Mesenchymal stem cell (in vitro differentiated cells and primary cell): Measurements from ENCODE around the gene TM2D3.

Experiments used
- DNase-seq: peaks from one replicate; pipeline ENCODE4 v3.0.0-alpha.2; 2013
- H2AFZ ChIP-seq: one replicate; pipeline ENCODE4 v1.6.1; 2013; ENCODE audit warnings: low read depth, mild to moderate bottlenecking, control low read depth, inconsistent platforms, low read length, moderate library complexity
- H2AK5ac ChIP-seq: 2 replicates; pipeline ENCODE4 v1.6.1; 2013; ENCODE audit warnings: low read length, moderate library complexity, mild to moderate bottlenecking, inconsistent platforms; ENCODE audit not compliant: severe bottlenecking
- H2BK120ac ChIP-seq: one replicate; pipeline ENCODE4 v1.6.1; 2013; ENCODE audit warnings: low read depth, mild to moderate bottlenecking, inconsistent platforms, low read length, moderate library complexity
- H2BK12ac ChIP-seq, 2 experiments: one replicate each; pipeline ENCODE4 v1.6.1; 2013; ENCODE audit warnings: inconsistent platforms in 2 of 2, low read length in 2 of 2, mild to moderate bottlenecking in 2 of 2, moderate library complexity in 2 of 2, control low read depth in 1 of 2
- H2BK15ac ChIP-seq: one replicate; pipeline ENCODE4 v1.6.1; 2013; ENCODE audit warnings: mild to moderate bottlenecking, low read depth, inconsistent platforms; ENCODE audit not compliant: poor library complexity, severe bottlenecking
- H2BK5ac ChIP-seq: 2 replicates; pipeline ENCODE4 v1.6.1; 2013; ENCODE audit warnings: low read depth, mild to moderate bottlenecking, low read length, control low read depth, inconsistent platforms; ENCODE audit not compliant: poor library complexity, severe bottlenecking
- H3K14ac ChIP-seq, 2 experiments: one replicate each; pipeline ENCODE4 v1.6.1; 2013; ENCODE audit warnings: inconsistent platforms in 2 of 2, low read length in 2 of 2, control low read depth in 1 of 2, mild to moderate bottlenecking in 1 of 2, moderate library complexity in 1 of 2
- H3K18ac ChIP-seq, 2 experiments: one replicate each; pipeline ENCODE4 v1.6.1; 2013; ENCODE audit warnings: inconsistent platforms in 2 of 2, low read length in 2 of 2, control low read depth in 1 of 2, low read depth in 1 of 2, mild to moderate bottlenecking in 1 of 2
- H3K23ac ChIP-seq, 2 experiments: one replicate each; pipeline ENCODE4 v1.6.1; 2013; ENCODE audit warnings: inconsistent platforms in 2 of 2, low read length in 2 of 2, mild to moderate bottlenecking in 2 of 2, moderate library complexity in 2 of 2, control low read depth in 1 of 2
- H3K27ac ChIP-seq: 2 replicates; pipeline ENCODE4 v1.5.1; 2013; ENCODE audit warnings: mild to moderate bottlenecking, moderate library complexity, low read length, control low read depth, inconsistent platforms; ENCODE audit not compliant: poor library complexity, severe bottlenecking
- H3K27me3 ChIP-seq, 2 experiments: 2 replicates each; pipeline versions ENCODE4 v1.6.1 to v1.7.0; 2013; ENCODE audit warnings: low read length in 2 of 2, mild to moderate bottlenecking in 2 of 2, moderate library complexity in 2 of 2, control low read depth in 1 of 2, inconsistent platforms in 1 of 2; ENCODE audit not compliant: control insufficient read depth in 1 of 2, insufficient read depth in 1 of 2
- H3K36me3 ChIP-seq, 2 experiments: 2 replicates each; pipeline versions ENCODE4 v1.6.1 to v1.7.0; 2013; ENCODE audit warnings: low read length in 2 of 2, control low read depth in 1 of 2, inconsistent platforms in 1 of 2, low read depth in 1 of 2, mild to moderate bottlenecking in 1 of 2; ENCODE audit not compliant: insufficient read depth in 2 of 2, control insufficient read depth in 1 of 2
- H3K4ac ChIP-seq, 2 experiments: one replicate each; pipeline ENCODE4 v1.6.1; 2013; ENCODE audit warnings: inconsistent platforms in 2 of 2, low read length in 2 of 2, mild to moderate bottlenecking in 2 of 2, moderate library complexity in 2 of 2, control low read depth in 1 of 2, low read depth in 1 of 2
- H3K4me1 ChIP-seq: 2 replicates; pipeline ENCODE4 v1.6.1; 2013; ENCODE audit warnings: low read depth, low read length, control low read depth; ENCODE audit not compliant: control insufficient read depth, insufficient read depth
- H3K4me2 ChIP-seq: 2 replicates; pipeline ENCODE4 v1.6.1; 2013; ENCODE audit warnings: low read length, mild to moderate bottlenecking, inconsistent platforms; ENCODE audit not compliant: poor library complexity, severe bottlenecking
- H3K4me3 ChIP-seq, 2 experiments: 2 replicates each; pipeline versions ENCODE4 v1.5.1 to v1.7.0; 2013; ENCODE audit warnings: low read length in 2 of 2, mild to moderate bottlenecking in 2 of 2, control low read depth in 1 of 2, low read depth in 1 of 2; ENCODE audit not compliant: insufficient read depth in 1 of 2
- H3K79me1 ChIP-seq: replicated peaks from 2 replicates; pipeline ENCODE4 v1.6.1; 2013; ENCODE audit warnings: mild to moderate bottlenecking, control low read depth, low read length, inconsistent platforms; ENCODE audit not compliant: poor library complexity, severe bottlenecking
- H3K9ac ChIP-seq: 2 replicates; pipeline ENCODE4 v1.7.0; 2013; ENCODE audit warnings: mild to moderate bottlenecking, low read length, moderate library complexity
- H3K9me3 ChIP-seq: 2 replicates; pipeline ENCODE4 v1.7.0; 2013; ENCODE audit warnings: mild to moderate bottlenecking, low read length; ENCODE audit not compliant: control insufficient read depth
- H4K8ac ChIP-seq: one replicate; pipeline ENCODE4 v1.6.1; 2013; ENCODE audit warnings: inconsistent platforms, mild to moderate bottlenecking, low read length, moderate library complexity
- H4K91ac ChIP-seq: one replicate; pipeline ENCODE4 v1.6.1; 2013; ENCODE audit warnings: mild to moderate bottlenecking, low read length, inconsistent platforms
- WGBS: methylation state at CpG from one replicate; pipeline ENCODE4 v1.1.7; 2013; ENCODE audit warnings: mixed read lengths; 5-methylcytosine and 5-hydroxymethylcytosine counted together

TM2D3 gene

DNA sequence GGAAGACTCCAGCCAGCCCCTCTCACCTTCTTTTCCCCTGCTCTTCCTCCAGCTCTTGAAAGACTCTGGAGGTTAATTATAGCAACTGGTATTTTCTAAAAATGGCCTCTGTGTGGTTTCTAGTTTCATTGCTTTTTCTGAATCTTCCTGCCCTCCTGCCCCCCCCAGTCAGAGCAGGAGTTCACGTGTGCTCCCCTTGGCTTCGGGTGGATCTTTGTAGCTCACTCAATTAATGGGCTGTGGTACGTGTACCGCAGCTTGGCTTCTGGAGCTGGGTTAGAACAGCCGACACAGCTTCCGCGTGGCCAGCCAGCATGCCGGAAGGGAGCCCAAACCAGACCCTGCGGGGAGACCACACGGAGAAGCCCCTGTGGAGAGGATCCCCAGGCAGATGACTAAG, 31.5 kb downstream of the TM2D3 start:
- Histone ChIP-seq H3K9me3 (no peaks in the 10 kb centered on the region), H2BK120ac (no peak overlapping the region), H4K91ac (no peak overlapping the region), H3K9ac (no peak overlapping the region), H3K4me1 (peaks cover 9% of the 10 kb centered on the region), H2BK12ac (no peak overlapping the region), H3K14ac (no peak overlapping the region), H2AFZ (no peak overlapping the region), H2AK5ac (no peak overlapping the region), H2BK15ac (no peak overlapping the region), H3K18ac (no peak overlapping the region), H3K4me2 (peak overlapping the region; percentile 10), H3K79me1 (peaks cover 5% of the 10 kb centered on the region), H3K27me3 (peaks cover 0 to 3% of the 10 kb centered on the region in 2 experiments), H3K23ac (no peak overlapping the region), H4K8ac (no peak overlapping the region), H3K4me3 (no peak overlapping the region), H2BK5ac (no peak overlapping the region), H3K36me3 (peaks cover 0 to 16% of the 10 kb centered on the region in 2 experiments), H3K4ac (no peak overlapping the region), H3K27ac (no peak overlapping the region)
- no peak for DNase-seq
- WGBS = 89% methylated on average over 10 of the region's 10 CpGs

DNA sequence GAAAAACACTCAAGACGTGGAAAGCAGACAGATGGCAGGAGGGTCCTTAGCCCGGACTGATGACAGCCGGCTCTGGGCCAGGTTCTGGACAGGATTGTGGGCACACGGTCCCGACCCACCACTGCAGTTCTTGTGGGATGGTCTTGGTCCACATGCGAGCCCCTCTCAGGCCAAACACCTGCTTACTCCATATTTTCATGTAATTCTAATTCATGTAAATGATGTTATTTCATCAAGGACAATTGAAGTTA, 32.6 kb downstream of the TM2D3 start:
- H3K23ac ChIP-seq = no peak overlapping the region
- H3K4me3 ChIP-seq = no peak overlapping the region
- no peak overlapping the region for H3K18ac ChIP-seq
- no peak overlapping the region for H2BK12ac ChIP-seq
- H2BK15ac ChIP-seq = no peak overlapping the region
- peaks cover 0 to 14% of the 10 kb centered on the region in 2 experiments for H3K36me3 ChIP-seq
- no peak overlapping the region for H4K8ac ChIP-seq
- H3K79me1 ChIP-seq = no peaks in the 10 kb centered on the region
- no peaks in the 10 kb centered on the region for H3K9me3 ChIP-seq
- H3K27ac ChIP-seq = no peak overlapping the region
- H3K4me2 ChIP-seq = no peak overlapping the region
- H3K27me3 ChIP-seq = peaks cover 8 to 14% of the 10 kb centered on the region in 2 experiments
- H2BK120ac ChIP-seq = no peak overlapping the region
- no peak overlapping the region for H3K14ac ChIP-seq
- no peak overlapping the region for H2AFZ ChIP-seq
- peak overlapping the region; percentile 37 for H4K91ac ChIP-seq
- H2BK5ac ChIP-seq = no peak overlapping the region
- DNase-seq = no peak
- H2AK5ac ChIP-seq = no peak overlapping the region
- H3K4ac ChIP-seq = no peak overlapping the region
- H3K4me1 ChIP-seq = peaks cover 12% of the 10 kb centered on the region
- WGBS = 89% methylated on average over 5 of the region's 6 CpGs
- H3K9ac ChIP-seq = no peak overlapping the region

DNA sequence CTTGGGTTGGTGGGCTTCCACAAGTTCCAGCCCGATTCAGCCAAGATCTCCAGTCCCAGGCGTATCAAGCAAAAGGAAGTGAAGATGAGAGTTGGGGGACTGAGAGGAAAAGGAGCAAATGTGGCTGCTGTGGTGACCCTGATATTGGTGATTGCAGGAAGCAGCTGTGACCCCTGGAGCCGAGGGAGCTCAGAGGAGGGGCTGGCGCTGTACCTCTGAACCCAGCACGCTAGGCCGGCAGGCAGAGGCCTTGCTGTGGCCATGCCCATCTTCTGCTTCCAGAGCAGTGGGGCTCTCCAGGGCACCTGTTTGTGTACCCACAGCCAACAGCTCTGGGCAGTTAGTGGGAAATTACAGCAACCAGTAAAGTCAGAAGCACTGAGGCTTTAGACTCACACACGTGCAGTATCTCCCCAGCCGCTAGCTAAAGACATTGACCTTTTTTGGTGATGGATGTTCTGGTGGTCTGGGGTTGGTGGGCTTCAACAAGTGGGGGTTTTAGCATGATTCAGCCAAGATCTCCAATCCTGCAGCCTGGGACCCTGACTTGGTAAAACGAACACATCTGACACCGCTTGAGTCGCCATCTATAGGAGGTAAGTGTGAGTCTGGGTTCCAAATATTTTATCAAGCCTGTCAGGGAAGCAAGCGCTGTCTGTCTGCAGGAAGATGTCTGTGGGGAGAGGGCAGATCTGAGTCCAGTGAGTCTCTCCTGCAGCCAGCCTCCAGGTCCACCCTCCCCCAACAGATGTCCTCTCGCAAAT, 33.1 kb downstream of the TM2D3 start:
- Histone ChIP-seq H2BK12ac (no peak overlapping the region), H2BK120ac (no peak overlapping the region), H3K4me3 (no peak overlapping the region), H3K79me1 (no peaks in the 10 kb centered on the region), H2AFZ (no peak overlapping the region), H3K36me3 (peaks cover 0 to 14% of the 10 kb centered on the region in 2 experiments), H3K23ac (no peak overlapping the region), H3K9ac (peak overlapping the region; percentile 20), H4K91ac (peak overlapping the region; percentile 37), H3K14ac (no peak overlapping the region), H2BK5ac (no peak overlapping the region), H2AK5ac (no peak overlapping the region), H3K27me3 (peaks cover 12 to 19% of the 10 kb centered on the region in 2 experiments), H3K27ac (no peak overlapping the region), H3K18ac (no peak overlapping the region), H4K8ac (no peak overlapping the region), H3K4ac (no peak overlapping the region), H3K4me1 (peaks cover 12% of the 10 kb centered on the region), H3K4me2 (no peak overlapping the region), H2BK15ac (no peak overlapping the region), H3K9me3 (no peaks in the 10 kb centered on the region)
- 89% methylated on average over 13 of the region's 13 CpGs for WGBS
- no peak for DNase-seq

DNA sequence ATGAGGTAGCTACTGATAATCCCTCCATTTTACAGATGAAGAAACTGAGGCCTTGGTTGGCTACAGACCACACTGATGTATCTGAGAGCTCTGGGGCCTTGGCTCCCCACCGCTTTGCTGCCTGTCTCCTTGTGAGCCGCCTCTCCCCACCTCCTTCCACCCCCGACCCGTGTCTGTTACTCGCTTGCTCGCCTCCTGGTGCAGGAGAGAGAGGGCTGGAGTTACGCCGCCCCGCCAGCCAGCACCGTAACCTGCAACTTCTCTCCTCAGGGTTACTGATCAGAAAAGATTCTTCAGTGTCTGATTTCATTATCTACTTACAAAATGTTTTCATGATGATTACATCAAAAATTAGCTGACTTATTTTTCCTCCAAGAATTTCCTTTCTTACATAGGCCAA, 34.1 kb downstream of the TM2D3 start:
- no peak overlapping the region for H3K23ac ChIP-seq
- no peak overlapping the region for H3K4me2 ChIP-seq
- no peak for DNase-seq
- peaks cover 21 to 28% of the 10 kb centered on the region in 2 experiments for H3K27me3 ChIP-seq
- peaks cover 0 to 14% of the 10 kb centered on the region in 2 experiments for H3K36me3 ChIP-seq
- no peak overlapping the region for H2BK5ac ChIP-seq
- H3K14ac ChIP-seq = no peak overlapping the region
- no peaks in the 10 kb centered on the region for H3K9me3 ChIP-seq
- no peaks in the 10 kb centered on the region for H3K79me1 ChIP-seq
- no peak overlapping the region for H3K4me3 ChIP-seq
- H3K4me1 ChIP-seq = peaks cover 12% of the 10 kb centered on the region
- H2AK5ac ChIP-seq = no peak overlapping the region
- WGBS = 89% methylated on average over 10 of the region's 10 CpGs
- H3K9ac ChIP-seq = no peak overlapping the region
- no peak overlapping the region for H2AFZ ChIP-seq
- H4K91ac ChIP-seq = no peak overlapping the region
- no peak overlapping the region for H2BK12ac ChIP-seq
- H2BK15ac ChIP-seq = no peak overlapping the region
- no peak overlapping the region for H4K8ac ChIP-seq
- no peak overlapping the region for H3K18ac ChIP-seq
- H3K27ac ChIP-seq = no peak overlapping the region
- no peak overlapping the region for H3K4ac ChIP-seq
- H2BK120ac ChIP-seq = no peak overlapping the region
